Measurements from ENCODE around the gene BMPER. TPM values are rescaled to one million over a fixed set of nuclear protein-coding genes. Genes with fewer than 3 reads are reported as not detected.

Gene BMPER
- total and polyA plus RNA-seq, 2 of the 8 experiments (the other 6 are each of a cell fraction or from before 2014, with no cell fraction given) = 0.33 to 0.69 TPM

DNA sequence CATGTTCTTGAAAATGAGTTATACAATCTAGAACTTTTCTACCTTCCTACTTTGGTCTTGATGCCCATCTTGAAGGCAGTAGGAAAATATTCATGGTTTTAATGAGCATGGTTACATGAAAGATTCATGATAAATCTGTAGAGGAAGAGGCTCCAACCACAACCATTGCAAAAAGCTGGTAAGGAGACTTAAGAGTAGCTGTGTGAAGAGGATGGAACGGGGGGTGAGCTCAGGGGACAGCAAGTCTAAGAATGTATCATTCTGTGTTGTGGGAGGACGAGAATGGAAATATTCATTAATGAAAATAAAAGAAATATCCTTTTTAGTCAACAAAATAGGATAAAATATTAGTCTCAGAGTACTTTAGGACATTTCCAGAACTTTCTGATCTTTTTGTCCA lies 81.1 kb downstream of the BMPER start:
- TF ChIP-seq RFX5 (IDR thresholded peaks at IDR 0.05; ENCODE audit: borderline replicate concordance, low read depth, low read length) (no peak), SIX5 (IDR thresholded peaks at IDR 0.05; ENCODE audit: low read depth, low read length) (no peak), RXRA (IDR thresholded peaks at IDR 0.05; ENCODE audit: insufficient read depth, low read depth, low read length) (no peak)
- TF ChIP-seq, protein P1, sequence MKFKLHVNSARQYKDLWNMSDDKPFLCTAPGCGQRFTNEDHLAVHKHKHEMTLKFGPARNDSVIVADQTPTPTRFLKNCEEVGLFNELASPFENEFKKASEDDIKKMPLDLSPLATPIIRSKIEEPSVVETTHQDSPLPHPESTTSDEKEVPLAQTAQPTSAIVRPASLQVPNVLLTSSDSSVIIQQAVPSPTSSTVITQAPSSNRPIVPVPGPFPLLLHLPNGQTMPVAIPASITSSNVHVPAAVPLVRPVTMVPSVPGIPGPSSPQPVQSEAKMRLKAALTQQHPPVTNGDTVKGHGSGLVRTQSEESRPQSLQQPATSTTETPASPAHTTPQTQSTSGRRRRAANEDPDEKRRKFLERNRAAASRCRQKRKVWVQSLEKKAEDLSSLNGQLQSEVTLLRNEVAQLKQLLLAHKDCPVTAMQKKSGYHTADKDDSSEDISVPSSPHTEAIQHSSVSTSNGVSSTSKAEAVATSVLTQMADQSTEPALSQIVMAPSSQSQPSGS (IDR thresholded peaks at IDR 0.05; ENCODE audit: low read length) = no peak

More for the DNA sequence above, 81.1 kb downstream of the BMPER start:
- H3K14ac ChIP-seq (ENCODE audit: insufficient read length) = no peak overlapping the region
- no peak overlapping the region for H3K9ac ChIP-seq (replicated peaks in 1 of 4; ENCODE audit: extremely low read depth in 1 of 4, low read depth in 3 of 4, low read length in 3 of 4)
- DNase-seq (ENCODE audit: low read depth in 1 of 2, low spot score in 2 of 2) = no peak
- no peaks in the 10 kb centered on the region for H3K79me2 ChIP-seq (ENCODE audit: control insufficient read depth in 1 of 2, insufficient read depth in 2 of 2, low read length in 2 of 2)
- no peak overlapping the region for H3K4me3 ChIP-seq (ENCODE audit: extremely low read depth in 1 of 4, insufficient read depth in 2 of 4, low read depth in 3 of 4, low read length in 4 of 4)
- H4K8ac ChIP-seq (ENCODE audit: extremely low read depth, insufficient read depth, low read length) = no peak overlapping the region
- 93% methylated on average over 2 of the region's 2 CpGs; no CpG with 5 or more reads in 1 of the 2 experiments for WGBS, 2 experiments (ENCODE audit: extremely low coverage in 1 of 2, insufficient coverage in 1 of 2, insufficient read length in 1 of 2, insufficient replicate concordance in 2 of 2, low coverage in 1 of 2, low lambda C conversion rate in 2 of 2, missing lambda C conversion rate in 1 of 2)
- H4K91ac ChIP-seq (replicated peaks; ENCODE audit: insufficient read length, low read length) = no peak overlapping the region
- no peaks in the 10 kb centered on the region for H3K23me2 ChIP-seq (ENCODE audit: low read depth, low read length)
- no peak overlapping the region for H2AK5ac ChIP-seq (ENCODE audit: low read depth, low read length)
- H3K4me2 ChIP-seq (ENCODE audit: insufficient read depth in 1 of 2, low read depth in 2 of 2, low read length in 2 of 2) = no peak overlapping the region
- H3K4me1 ChIP-seq (replicated peaks in 1 of 4; ENCODE audit: control insufficient read depth in 3 of 4, insufficient read depth in 4 of 4, low read length in 3 of 4) = no peaks in the 10 kb centered on the region
- no peak overlapping the region for H3K56ac ChIP-seq (replicated peaks; ENCODE audit: insufficient read length, low read depth, low read length)
- no peak overlapping the region for H3K23ac ChIP-seq (ENCODE audit: insufficient read length)
- no peak overlapping the region for H3K18ac ChIP-seq (ENCODE audit: extremely low read depth, low read length)
- no peak overlapping the region for H2BK20ac ChIP-seq (ENCODE audit: low read length)
- no peaks in the 10 kb centered on the region for H3K36me3 ChIP-seq (ENCODE audit: control insufficient read depth in 2 of 4, insufficient read depth in 4 of 4, low read length in 3 of 4)
- H2BK12ac ChIP-seq (ENCODE audit: low read depth, low read length) = no peak overlapping the region
- H2BK15ac ChIP-seq (ENCODE audit: low read length) = no peak overlapping the region
- H2BK5ac ChIP-seq (ENCODE audit: low read depth, low read length) = no peak overlapping the region
- no peaks in the 10 kb centered on the region for H4K20me1 ChIP-seq (replicated peaks in 1 of 2; ENCODE audit: control insufficient read depth in 1 of 2, insufficient read depth in 2 of 2, low read length in 2 of 2)
- H2BK120ac ChIP-seq (replicated peaks; ENCODE audit: low read depth, low read length) = no peak overlapping the region
- no peak overlapping the region for H3K4ac ChIP-seq (replicated peaks; ENCODE audit: insufficient read length, low read depth, low read length)
- no peak overlapping the region for H2AFZ ChIP-seq (ENCODE audit: low read length)
- no peak overlapping the region for H3K27ac ChIP-seq (ENCODE audit: low read depth, low read length)
- H3K79me1 ChIP-seq (ENCODE audit: low read depth, low read length) = no peaks in the 10 kb centered on the region
- H3K27me3 ChIP-seq (replicated peaks in 1 of 4; ENCODE audit: control insufficient read depth in 3 of 4, extremely low read depth in 1 of 4, insufficient read depth in 3 of 4, low read length in 3 of 4) = no peaks in the 10 kb centered on the region
- CTCF ChIA-PET (ENCODE audit: partially characterized antibody) = interaction anchor here (1.0 to 2.2 kb wide), 3 partner anchors 10 to 101 kb away, joined by 3 to 7 read pairs (median 4); no protein-coding TSS in a partner anchor
- FAIRE-seq = no peak
- POLR2A ChIA-PET (ENCODE audit: partially characterized antibody) = interaction anchor here (1.2 kb wide), 1 partner anchor 9 kb away, joined by 3 read pairs; no protein-coding TSS in a partner anchor
- no peak overlapping the region for H4K5ac ChIP-seq (ENCODE audit: insufficient read length, low read depth, low read length)
- no peaks in the 10 kb centered on the region for H3K9me3 ChIP-seq (ENCODE audit: insufficient read depth in 2 of 2, low read depth in 1 of 2, low read length in 1 of 2)

Data from H1 (cell line).